Measurements from ENCODE around the gene XRN2.

DNA sequence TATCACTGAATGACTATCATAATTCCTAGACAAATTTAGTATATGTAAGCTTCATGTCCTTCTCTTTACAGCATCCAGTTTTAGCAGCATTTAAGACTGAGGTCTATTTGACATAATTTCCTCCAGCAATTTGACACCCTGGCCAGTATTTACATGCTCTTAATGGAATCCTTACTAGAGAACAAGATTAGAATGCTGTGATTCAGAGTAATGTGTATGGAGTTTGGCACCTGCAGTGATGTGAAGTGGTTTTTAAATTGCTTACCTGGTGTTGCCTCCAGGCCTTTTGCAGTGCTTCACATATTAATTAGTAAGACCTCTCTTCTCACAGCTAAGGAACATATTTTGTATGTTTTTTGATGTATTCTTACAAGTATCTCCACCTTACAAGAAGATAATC, 84.4 kb downstream of the XRN2 start:
- TF ChIP-seq POLR2AphosphoS5 (IDR thresholded peaks at IDR 0.05; ENCODE audit: insufficient read depth in 1 of 2, low read depth in 1 of 2) = no peak
- TF ChIP-seq, protein P1, sequence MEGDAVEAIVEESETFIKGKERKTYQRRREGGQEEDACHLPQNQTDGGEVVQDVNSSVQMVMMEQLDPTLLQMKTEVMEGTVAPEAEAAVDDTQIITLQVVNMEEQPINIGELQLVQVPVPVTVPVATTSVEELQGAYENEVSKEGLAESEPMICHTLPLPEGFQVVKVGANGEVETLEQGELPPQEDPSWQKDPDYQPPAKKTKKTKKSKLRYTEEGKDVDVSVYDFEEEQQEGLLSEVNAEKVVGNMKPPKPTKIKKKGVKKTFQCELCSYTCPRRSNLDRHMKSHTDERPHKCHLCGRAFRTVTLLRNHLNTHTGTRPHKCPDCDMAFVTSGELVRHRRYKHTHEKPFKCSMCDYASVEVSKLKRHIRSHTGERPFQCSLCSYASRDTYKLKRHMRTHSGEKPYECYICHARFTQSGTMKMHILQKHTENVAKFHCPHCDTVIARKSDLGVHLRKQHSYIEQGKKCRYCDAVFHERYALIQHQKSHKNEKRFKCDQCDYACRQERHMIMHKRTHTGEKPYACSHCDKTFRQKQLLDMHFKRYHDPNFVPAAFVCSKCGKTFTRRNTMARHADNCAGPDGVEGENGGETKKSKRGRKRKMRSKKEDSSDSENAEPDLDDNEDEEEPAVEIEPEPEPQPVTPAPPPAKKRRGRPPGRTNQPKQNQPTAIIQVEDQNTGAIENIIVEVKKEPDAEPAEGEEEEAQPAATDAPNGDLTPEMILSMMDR (IDR thresholded peaks at IDR 0.05) = no peak
- TF ChIP-seq POLR2A (IDR thresholded peaks at IDR 0.05) = no peak
